Mesenchymal stem cell (in vitro differentiated cells and primary cell): ENCODE data around the gene DHRS7.

Source experiments
- DNase-seq: peaks from one replicate; pipeline ENCODE4 v3.0.0-alpha.2; 2013
- H2AFZ ChIP-seq: one replicate; pipeline ENCODE4 v1.6.1; 2013; ENCODE audit warnings: low read depth, mild to moderate bottlenecking, control low read depth, inconsistent platforms, low read length, moderate library complexity
- H2AK5ac ChIP-seq: 2 replicates; pipeline ENCODE4 v1.6.1; 2013; ENCODE audit warnings: low read length, moderate library complexity, mild to moderate bottlenecking, inconsistent platforms; ENCODE audit not compliant: severe bottlenecking
- H2BK120ac ChIP-seq: one replicate; pipeline ENCODE4 v1.6.1; 2013; ENCODE audit warnings: low read depth, mild to moderate bottlenecking, inconsistent platforms, low read length, moderate library complexity
- H2BK12ac ChIP-seq, 2 experiments: one replicate each; pipeline ENCODE4 v1.6.1; 2013; ENCODE audit warnings: inconsistent platforms in 2 of 2, low read length in 2 of 2, mild to moderate bottlenecking in 2 of 2, moderate library complexity in 2 of 2, control low read depth in 1 of 2
- H2BK15ac ChIP-seq: one replicate; pipeline ENCODE4 v1.6.1; 2013; ENCODE audit warnings: mild to moderate bottlenecking, low read depth, inconsistent platforms; ENCODE audit not compliant: poor library complexity, severe bottlenecking
- H2BK5ac ChIP-seq: 2 replicates; pipeline ENCODE4 v1.6.1; 2013; ENCODE audit warnings: low read depth, mild to moderate bottlenecking, low read length, control low read depth, inconsistent platforms; ENCODE audit not compliant: poor library complexity, severe bottlenecking
- H3K14ac ChIP-seq, 2 experiments: one replicate each; pipeline ENCODE4 v1.6.1; 2013; ENCODE audit warnings: inconsistent platforms in 2 of 2, low read length in 2 of 2, control low read depth in 1 of 2, mild to moderate bottlenecking in 1 of 2, moderate library complexity in 1 of 2
- H3K18ac ChIP-seq, 2 experiments: one replicate each; pipeline ENCODE4 v1.6.1; 2013; ENCODE audit warnings: inconsistent platforms in 2 of 2, low read length in 2 of 2, control low read depth in 1 of 2, low read depth in 1 of 2, mild to moderate bottlenecking in 1 of 2
- H3K23ac ChIP-seq, 2 experiments: one replicate each; pipeline ENCODE4 v1.6.1; 2013; ENCODE audit warnings: inconsistent platforms in 2 of 2, low read length in 2 of 2, mild to moderate bottlenecking in 2 of 2, moderate library complexity in 2 of 2, control low read depth in 1 of 2
- H3K27ac ChIP-seq: 2 replicates; pipeline ENCODE4 v1.5.1; 2013; ENCODE audit warnings: mild to moderate bottlenecking, moderate library complexity, low read length, control low read depth, inconsistent platforms; ENCODE audit not compliant: poor library complexity, severe bottlenecking
- H3K27me3 ChIP-seq, 2 experiments: 2 replicates each; pipeline versions ENCODE4 v1.6.1 to v1.7.0; 2013; ENCODE audit warnings: low read length in 2 of 2, mild to moderate bottlenecking in 2 of 2, moderate library complexity in 2 of 2, control low read depth in 1 of 2, inconsistent platforms in 1 of 2; ENCODE audit not compliant: control insufficient read depth in 1 of 2, insufficient read depth in 1 of 2
- H3K36me3 ChIP-seq, 2 experiments: 2 replicates each; pipeline versions ENCODE4 v1.6.1 to v1.7.0; 2013; ENCODE audit warnings: low read length in 2 of 2, control low read depth in 1 of 2, inconsistent platforms in 1 of 2, low read depth in 1 of 2, mild to moderate bottlenecking in 1 of 2; ENCODE audit not compliant: insufficient read depth in 2 of 2, control insufficient read depth in 1 of 2
- H3K4ac ChIP-seq, 2 experiments: one replicate each; pipeline ENCODE4 v1.6.1; 2013; ENCODE audit warnings: inconsistent platforms in 2 of 2, low read length in 2 of 2, mild to moderate bottlenecking in 2 of 2, moderate library complexity in 2 of 2, control low read depth in 1 of 2, low read depth in 1 of 2
- H3K4me1 ChIP-seq: 2 replicates; pipeline ENCODE4 v1.6.1; 2013; ENCODE audit warnings: low read depth, low read length, control low read depth; ENCODE audit not compliant: control insufficient read depth, insufficient read depth
- H3K4me2 ChIP-seq: 2 replicates; pipeline ENCODE4 v1.6.1; 2013; ENCODE audit warnings: low read length, mild to moderate bottlenecking, inconsistent platforms; ENCODE audit not compliant: poor library complexity, severe bottlenecking
- H3K4me3 ChIP-seq, 2 experiments: 2 replicates each; pipeline versions ENCODE4 v1.5.1 to v1.7.0; 2013; ENCODE audit warnings: low read length in 2 of 2, mild to moderate bottlenecking in 2 of 2, control low read depth in 1 of 2, low read depth in 1 of 2; ENCODE audit not compliant: insufficient read depth in 1 of 2
- H3K79me1 ChIP-seq: replicated peaks from 2 replicates; pipeline ENCODE4 v1.6.1; 2013; ENCODE audit warnings: mild to moderate bottlenecking, control low read depth, low read length, inconsistent platforms; ENCODE audit not compliant: poor library complexity, severe bottlenecking
- H3K9ac ChIP-seq: 2 replicates; pipeline ENCODE4 v1.7.0; 2013; ENCODE audit warnings: mild to moderate bottlenecking, low read length, moderate library complexity
- H3K9me3 ChIP-seq: 2 replicates; pipeline ENCODE4 v1.7.0; 2013; ENCODE audit warnings: mild to moderate bottlenecking, low read length; ENCODE audit not compliant: control insufficient read depth
- H4K8ac ChIP-seq: one replicate; pipeline ENCODE4 v1.6.1; 2013; ENCODE audit warnings: inconsistent platforms, mild to moderate bottlenecking, low read length, moderate library complexity
- H4K91ac ChIP-seq: one replicate; pipeline ENCODE4 v1.6.1; 2013; ENCODE audit warnings: mild to moderate bottlenecking, low read length, inconsistent platforms
- WGBS: methylation state at CpG from one replicate; pipeline ENCODE4 v1.1.7; 2013; ENCODE audit warnings: mixed read lengths; 5-methylcytosine and 5-hydroxymethylcytosine counted together

The DHRS7 gene

GRCh38 chr14:60133487-60133886, 31.7 kb downstream of the DHRS7 start:
- Histone ChIP-seq H3K14ac (no peak overlapping the region), H3K23ac (no peak overlapping the region), H3K36me3 (peaks cover 7 to 60% of the 10 kb centered on the region in 2 experiments), H3K4me3 (no peak overlapping the region), H3K9me3 (no peaks in the 10 kb centered on the region), H3K27me3 (no peaks in the 10 kb centered on the region), H3K4me2 (no peak overlapping the region), H2AFZ (no peak overlapping the region), H2BK120ac (no peak overlapping the region), H2AK5ac (no peak overlapping the region), H3K18ac (no peak overlapping the region), H2BK12ac (no peak overlapping the region), H2BK15ac (no peak overlapping the region), H3K9ac (peak overlapping the region; percentile 25), H2BK5ac (no peak overlapping the region), H3K79me1 (peaks cover 11% of the 10 kb centered on the region), H3K4me1 (no peaks in the 10 kb centered on the region), H3K4ac (no peak overlapping the region), H4K8ac (no peak overlapping the region), H3K27ac (no peak overlapping the region), H4K91ac (no peak overlapping the region)
- WGBS, result 100% methylated on average over 1 of the region's 2 CpGs
- no peak for DNase-seq

- H3K27ac ChIP-seq, result no peak overlapping the region
- peaks cover 15 to 90% of the 10 kb centered on the region in 2 experiments for H3K36me3 ChIP-seq
- DNase-seq, result no peak
- H3K27me3 ChIP-seq, result no peaks in the 10 kb centered on the region
- H3K23ac ChIP-seq, result no peak overlapping the region
- H2BK12ac ChIP-seq, result no peak overlapping the region
- no peak overlapping the region for H2AK5ac ChIP-seq
- no peak overlapping the region for H4K8ac ChIP-seq
- peaks cover 20% of the 10 kb centered on the region for H3K79me1 ChIP-seq
- H2BK15ac ChIP-seq, result no peak overlapping the region
- no peak overlapping the region for H4K91ac ChIP-seq
- no peak overlapping the region for H3K4me3 ChIP-seq
- H3K4me2 ChIP-seq, result no peak overlapping the region
- H3K9ac ChIP-seq, result no peak overlapping the region
- H3K4me1 ChIP-seq, result no peaks in the 10 kb centered on the region
- no peak overlapping the region for H2BK5ac ChIP-seq
- H3K9me3 ChIP-seq, result no peaks in the 10 kb centered on the region
- H3K18ac ChIP-seq, result no peak overlapping the region
- no peak overlapping the region for H3K14ac ChIP-seq
- H2AFZ ChIP-seq, result no peak overlapping the region
- H3K4ac ChIP-seq, result no peak overlapping the region
- no peak overlapping the region for H2BK120ac ChIP-seq
Measured at GRCh38 chr14:60125918-60126317, 39.3 kb downstream of the DHRS7 start.

DNA sequence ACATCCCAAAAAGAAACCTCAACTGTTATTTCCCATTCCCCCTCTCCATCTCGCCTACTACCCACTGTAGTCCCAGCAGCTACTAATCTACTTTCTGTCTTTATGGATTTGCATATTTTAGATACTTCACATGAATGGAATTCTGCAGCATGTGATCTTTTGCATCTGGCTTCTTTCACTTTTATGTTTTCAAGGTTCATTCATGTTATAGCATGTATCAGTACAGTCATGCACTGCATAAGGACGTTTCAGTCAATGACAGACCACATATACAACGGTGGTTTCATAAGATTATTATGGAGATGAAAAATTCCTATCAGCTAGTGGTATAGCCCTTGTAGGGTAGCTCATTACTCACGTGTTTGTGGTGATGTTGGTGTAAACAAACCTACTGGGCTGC, 49.0 kb downstream of the DHRS7 start:
- no peak overlapping the region for H2BK120ac ChIP-seq
- H3K4me1 ChIP-seq, result no peaks in the 10 kb centered on the region
- no peak overlapping the region for H4K91ac ChIP-seq
- peaks cover 11% of the 10 kb centered on the region for H3K79me1 ChIP-seq
- H3K4me3 ChIP-seq, result no peak overlapping the region
- no peak overlapping the region for H3K23ac ChIP-seq
- H2AFZ ChIP-seq, result no peak overlapping the region
- H3K27ac ChIP-seq, result no peak overlapping the region
- H3K9ac ChIP-seq, result no peak overlapping the region
- H3K36me3 ChIP-seq, result peaks cover 13 to 67% of the 10 kb centered on the region in 2 experiments
- H3K18ac ChIP-seq, result no peak overlapping the region
- peak; percentile 75 for DNase-seq
- no peak overlapping the region for H4K8ac ChIP-seq
- H2AK5ac ChIP-seq, result no peak overlapping the region
- no peaks in the 10 kb centered on the region for H3K27me3 ChIP-seq
- H3K9me3 ChIP-seq, result no peaks in the 10 kb centered on the region
- H2BK5ac ChIP-seq, result no peak overlapping the region
- H3K4me2 ChIP-seq, result no peak overlapping the region
- no peak overlapping the region for H2BK15ac ChIP-seq
- H3K4ac ChIP-seq, result no peak overlapping the region
- WGBS, result 85% methylated on average over 3 of the region's 4 CpGs
- H2BK12ac ChIP-seq, result no peak overlapping the region
- no peak overlapping the region for H3K14ac ChIP-seq

GRCh38 chr14:60114881-60115280, 50.3 kb downstream of the DHRS7 start:
- H2BK15ac ChIP-seq, result no peak overlapping the region
- no peak overlapping the region for H2AK5ac ChIP-seq
- WGBS, result no CpG with 5 or more reads among the region's 1 CpG
- no peak overlapping the region for H3K23ac ChIP-seq
- H3K27me3 ChIP-seq, result no peaks in the 10 kb centered on the region
- H2BK5ac ChIP-seq, result no peak overlapping the region
- no peak overlapping the region for H2BK120ac ChIP-seq
- H2BK12ac ChIP-seq, result no peak overlapping the region
- no peak overlapping the region for H3K18ac ChIP-seq
- H3K4me3 ChIP-seq, result no peak overlapping the region
- peaks cover 13 to 67% of the 10 kb centered on the region in 2 experiments for H3K36me3 ChIP-seq
- H3K9ac ChIP-seq, result no peak overlapping the region
- no peak for DNase-seq
- H3K14ac ChIP-seq, result no peak overlapping the region
- H3K4ac ChIP-seq, result no peak overlapping the region
- no peak overlapping the region for H3K4me2 ChIP-seq
- H4K8ac ChIP-seq, result no peak overlapping the region
- H3K27ac ChIP-seq, result no peak overlapping the region
- H2AFZ ChIP-seq, result no peak overlapping the region
- no peak overlapping the region for H4K91ac ChIP-seq
- H3K9me3 ChIP-seq, result no peaks in the 10 kb centered on the region
- H3K4me1 ChIP-seq, result no peaks in the 10 kb centered on the region
- H3K79me1 ChIP-seq, result peaks cover 10% of the 10 kb centered on the region
